DND-41 (cell line): ENCODE measurements around the gene OR2AT4.
"Not testable (repeated sequence)": the region's sequence is repeated elsewhere in the genome, so short reads cannot be mapped to it uniquely, and the experiment has no call there.

ENCODE experiments used
- ATAC-seq: fragments of 200-7000 bp; cut with Tn5 transposase; 3 replicates; pipeline ENCODE4 v1.9.1; 2021; ENCODE audit warnings: low read depth; ENCODE audit not compliant: insufficient read depth
- DNase-seq: peaks from one replicate; pipeline ENCODE4 v3.0.0-alpha.2; 2020
- H2AFZ ChIP-seq: 2 replicates; pipeline ENCODE4 v1.6.0; 2012; ENCODE audit warnings: low read depth, low read length
- H3K27ac ChIP-seq: 2 replicates; pipeline ENCODE4 v1.5.1; 2012; ENCODE audit warnings: low read length, inconsistent platforms
- H3K27me3 ChIP-seq: fragments of 200-600 bp; sonication (generic); 2 replicates; pipeline ENCODE4 v1.6.0; 2012; ENCODE audit warnings: low read length, mild to moderate bottlenecking, inconsistent platforms; ENCODE audit not compliant: insufficient read depth, poor library complexity
- H3K36me3 ChIP-seq: 2 replicates; pipeline ENCODE4 v1.5.1; 2012; ENCODE audit warnings: low read length, inconsistent platforms; ENCODE audit not compliant: insufficient read depth
- H3K4me1 ChIP-seq: 2 replicates; pipeline ENCODE4 v1.5.1; 2012; ENCODE audit warnings: mild to moderate bottlenecking, low read length; ENCODE audit not compliant: insufficient read depth
- H3K4me2 ChIP-seq: 2 replicates; pipeline ENCODE4 v1.6.0; 2012; ENCODE audit warnings: mild to moderate bottlenecking, moderate library complexity, low read length, inconsistent platforms; ENCODE audit not compliant: insufficient read depth
- H3K4me3 ChIP-seq, 2 experiments: fragments of 200-600 bp in 1 of 2; shearing (Covaris generic) in 1 of 2; 2 replicates each; pipeline ENCODE4 v1.5.1; 2012 to 2016; ENCODE audit warnings: inconsistent platforms in 2 of 2, low read length in 2 of 2, mild to moderate bottlenecking in 2 of 2, low read depth in 1 of 2, moderate library complexity in 1 of 2
- H3K79me2 ChIP-seq: 2 replicates; pipeline ENCODE4 v1.6.0; 2012; ENCODE audit warnings: low read length, inconsistent platforms; ENCODE audit not compliant: insufficient read depth
- H3K9ac ChIP-seq: 2 replicates; pipeline ENCODE4 v1.6.0; 2012; ENCODE audit warnings: low read depth, mild to moderate bottlenecking, inconsistent platforms, low read length, moderate library complexity
- H3K9me3 ChIP-seq: 2 replicates; pipeline ENCODE4 v1.5.1; 2012; ENCODE audit warnings: low read length, moderate library complexity, mild to moderate bottlenecking, inconsistent platforms; ENCODE audit not compliant: insufficient read depth, severe bottlenecking
- H4K20me1 ChIP-seq: 2 replicates; pipeline ENCODE4 v1.6.0; 2012; ENCODE audit warnings: low read length; ENCODE audit not compliant: insufficient read depth
- CTCF ChIP-seq: IDR thresholded peaks from 2 replicates; pipeline ENCODE4 v1.5.1; 2012; ENCODE audit warnings: borderline replicate concordance, low read length, moderate library complexity, mild to moderate bottlenecking; ENCODE audit not compliant: poor library complexity, severe bottlenecking; ENCODE audit errors: extremely low read depth
- EZH2 ChIP-seq: IDR thresholded peaks from 3 replicates; pipeline ENCODE4 v1.6.1; 2012; ENCODE audit warnings: borderline replicate concordance, low read depth, mild to moderate bottlenecking, moderate library complexity, low read length, inconsistent platforms; ENCODE audit not compliant: severe bottlenecking

The OR2AT4 gene

GRCh38 chr11:75044381-75045170 lies 52.1 kb downstream of the OR2AT4 start:
- not testable (repeated sequence) for H3K4me2 ChIP-seq, H3K36me3 ChIP-seq, H4K20me1 ChIP-seq, H3K27ac ChIP-seq, H2AFZ ChIP-seq, H3K4me3 ChIP-seq, H3K9ac ChIP-seq, H3K27me3 ChIP-seq, H3K4me1 ChIP-seq, DNase-seq, H3K9me3 ChIP-seq, H3K79me2 ChIP-seq, ATAC-seq

- not testable (repeated sequence) for H2AFZ ChIP-seq, H3K9me3 ChIP-seq, ATAC-seq
These were observed 54.9 kb downstream of the OR2AT4 start for GRCh38 chr11:75041821-75042220.

GRCh38 chr11:75041263-75041662 lies 55.4 kb downstream of the OR2AT4 start:
- Histone ChIP-seq H3K4me2 (no peak overlapping the region), H3K4me1 (no peaks in the 10 kb centered on the region), H3K36me3 (no peaks in the 10 kb centered on the region), H3K79me2 (no peaks in the 10 kb centered on the region), H3K27ac (no peak overlapping the region), H2AFZ (no peak overlapping the region), H3K9me3 (no peaks in the 10 kb centered on the region), H3K4me3 (no peak overlapping the region), H4K20me1 (no peaks in the 10 kb centered on the region), H3K27me3 (no peaks in the 10 kb centered on the region), H3K9ac (no peak overlapping the region)
- no peak for ATAC-seq
- TF ChIP-seq CTCF (no peak), EZH2 (no peak)
- no peak for DNase-seq

More at GRCh38 chr11:75041821-75042220, 54.9 kb downstream of the OR2AT4 start:
- not testable (repeated sequence) for H3K4me1 ChIP-seq, H3K79me2 ChIP-seq, H4K20me1 ChIP-seq, H3K36me3 ChIP-seq, DNase-seq, H3K4me3 ChIP-seq, H3K4me2 ChIP-seq, H3K27me3 ChIP-seq, H3K27ac ChIP-seq, H3K9ac ChIP-seq

DNA sequence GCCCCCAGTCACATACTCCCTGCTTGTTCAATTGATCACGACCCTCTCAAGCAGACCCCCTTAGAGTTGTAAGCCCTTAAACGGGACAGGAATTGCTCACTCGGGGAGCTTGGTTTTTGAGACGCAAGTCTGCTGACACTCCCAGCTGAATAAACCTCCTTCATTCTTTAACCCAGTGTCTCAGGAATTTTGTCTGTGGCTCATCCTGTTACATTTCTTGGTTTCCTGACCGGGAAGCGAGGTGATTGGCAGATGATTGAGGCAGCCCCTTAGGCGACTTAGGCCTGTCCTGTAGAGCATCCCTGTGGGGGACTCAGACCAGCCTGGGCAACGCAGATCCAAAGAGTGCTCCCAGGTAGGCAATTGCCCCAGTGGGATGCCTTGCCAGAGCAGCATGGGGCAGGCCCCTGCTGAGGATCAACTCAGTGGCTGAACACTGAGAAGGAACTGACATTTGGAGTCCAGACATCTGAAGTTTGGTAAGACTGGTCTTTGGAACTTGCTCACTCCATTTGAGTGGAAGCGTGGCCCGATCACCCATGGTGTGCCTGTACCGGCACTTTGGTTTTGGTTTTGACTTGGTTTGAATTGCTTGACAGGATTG lies 56.4 kb downstream of the OR2AT4 start:
- Histone ChIP-seq H3K27me3 (no peaks in the 10 kb centered on the region), H4K20me1 (no peaks in the 10 kb centered on the region), H3K9me3 (no peaks in the 10 kb centered on the region), H3K36me3 (no peaks in the 10 kb centered on the region), H3K4me3 (no peak overlapping the region), H3K4me1 (no peaks in the 10 kb centered on the region), H3K9ac (no peak overlapping the region), H3K79me2 (no peaks in the 10 kb centered on the region), H3K4me2 (no peak overlapping the region), H3K27ac (no peak overlapping the region), H2AFZ (no peak overlapping the region)
- ATAC-seq (no peak), DNase-seq (no peak)
- TF ChIP-seq CTCF (no peak), EZH2 (no peak)
